Ishikawa (cell line): ENCODE data around the gene CACNA1D.

Source experiments
- CEBPB ChIP-seq: IDR thresholded peaks from 2 replicates; pipeline ENCODE4 v1.6.1; 2012
- CREB1 ChIP-seq: IDR thresholded peaks from 2 replicates; pipeline ENCODE4 v1.6.1; 2012; ENCODE audit warnings: low read depth
- EP300 ChIP-seq: IDR thresholded peaks from 2 replicates; pipeline ENCODE4 v1.6.1; 2012; ENCODE audit warnings: borderline replicate concordance
- FOXM1 ChIP-seq: IDR thresholded peaks from 2 replicates; pipeline ENCODE4 v1.6.1; 2012; ENCODE audit warnings: low read depth, borderline replicate concordance
- TAF1 ChIP-seq: IDR thresholded peaks from 2 replicates; pipeline ENCODE4 v1.6.1; 2012; ENCODE audit warnings: low read depth, mild to moderate bottlenecking
- TCF12 ChIP-seq: IDR thresholded peaks from 2 replicates; pipeline ENCODE4 v1.6.1; 2012; ENCODE audit warnings: low read depth
- TEAD4 ChIP-seq: IDR thresholded peaks from 2 replicates; pipeline ENCODE4 v1.6.1; 2012
- YY1 ChIP-seq: IDR thresholded peaks from 2 replicates; pipeline ENCODE4 v1.6.1; 2012; ENCODE audit warnings: low read depth
- ZBTB7A ChIP-seq: IDR thresholded peaks from 2 replicates; pipeline ENCODE4 v1.6.1; 2012; ENCODE audit warnings: low read depth
- TF ChIP-seq, protein P1 (sequence below): IDR thresholded peaks from 2 replicates; pipeline ENCODE4 v1.6.1; 2012; ENCODE audit warnings: low read depth, mild to moderate bottlenecking
- TF ChIP-seq, protein P2 (sequence below): IDR thresholded peaks from 2 replicates; pipeline ENCODE4 v1.6.1; 2012

DNA sequence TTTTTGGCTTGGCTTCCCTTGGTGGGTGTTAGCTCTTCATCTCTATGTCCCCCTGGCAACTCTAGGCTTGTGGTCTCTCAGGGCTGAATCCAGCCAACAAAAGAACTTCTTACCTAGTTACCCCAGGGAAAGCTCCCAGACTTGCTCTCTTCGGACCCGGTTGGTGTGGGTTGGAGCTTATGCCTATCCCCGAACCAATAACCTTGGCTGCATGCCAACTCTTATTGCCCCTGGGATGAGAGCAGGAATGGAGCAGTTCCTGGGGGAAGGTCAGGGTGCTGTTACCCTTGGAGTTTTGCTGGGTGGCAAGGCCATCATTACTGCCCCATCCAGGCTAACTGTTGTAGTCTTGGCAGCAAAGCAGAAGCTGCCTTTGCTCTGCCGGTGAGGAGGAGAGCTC lies 147.8 kb downstream of the CACNA1D start:
- TF ChIP-seq EP300 (no peak), TCF12 (no peak), CEBPB (no peak), TAF1 (no peak), TEAD4 (no peak), FOXM1 (no peak), YY1 (no peak), CREB1 (no peak), ZBTB7A (no peak)
- TF ChIP-seq, protein P1, sequence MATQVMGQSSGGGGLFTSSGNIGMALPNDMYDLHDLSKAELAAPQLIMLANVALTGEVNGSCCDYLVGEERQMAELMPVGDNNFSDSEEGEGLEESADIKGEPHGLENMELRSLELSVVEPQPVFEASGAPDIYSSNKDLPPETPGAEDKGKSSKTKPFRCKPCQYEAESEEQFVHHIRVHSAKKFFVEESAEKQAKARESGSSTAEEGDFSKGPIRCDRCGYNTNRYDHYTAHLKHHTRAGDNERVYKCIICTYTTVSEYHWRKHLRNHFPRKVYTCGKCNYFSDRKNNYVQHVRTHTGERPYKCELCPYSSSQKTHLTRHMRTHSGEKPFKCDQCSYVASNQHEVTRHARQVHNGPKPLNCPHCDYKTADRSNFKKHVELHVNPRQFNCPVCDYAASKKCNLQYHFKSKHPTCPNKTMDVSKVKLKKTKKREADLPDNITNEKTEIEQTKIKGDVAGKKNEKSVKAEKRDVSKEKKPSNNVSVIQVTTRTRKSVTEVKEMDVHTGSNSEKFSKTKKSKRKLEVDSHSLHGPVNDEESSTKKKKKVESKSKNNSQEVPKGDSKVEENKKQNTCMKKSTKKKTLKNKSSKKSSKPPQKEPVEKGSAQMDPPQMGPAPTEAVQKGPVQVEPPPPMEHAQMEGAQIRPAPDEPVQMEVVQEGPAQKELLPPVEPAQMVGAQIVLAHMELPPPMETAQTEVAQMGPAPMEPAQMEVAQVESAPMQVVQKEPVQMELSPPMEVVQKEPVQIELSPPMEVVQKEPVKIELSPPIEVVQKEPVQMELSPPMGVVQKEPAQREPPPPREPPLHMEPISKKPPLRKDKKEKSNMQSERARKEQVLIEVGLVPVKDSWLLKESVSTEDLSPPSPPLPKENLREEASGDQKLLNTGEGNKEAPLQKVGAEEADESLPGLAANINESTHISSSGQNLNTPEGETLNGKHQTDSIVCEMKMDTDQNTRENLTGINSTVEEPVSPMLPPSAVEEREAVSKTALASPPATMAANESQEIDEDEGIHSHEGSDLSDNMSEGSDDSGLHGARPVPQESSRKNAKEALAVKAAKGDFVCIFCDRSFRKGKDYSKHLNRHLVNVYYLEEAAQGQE: no peak
- TF ChIP-seq, protein P2, sequence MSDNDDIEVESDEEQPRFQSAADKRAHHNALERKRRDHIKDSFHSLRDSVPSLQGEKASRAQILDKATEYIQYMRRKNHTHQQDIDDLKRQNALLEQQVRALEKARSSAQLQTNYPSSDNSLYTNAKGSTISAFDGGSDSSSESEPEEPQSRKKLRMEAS: no peak
